ENCODE data around the gene SARDH. TPM values are rescaled to one million over a fixed set of nuclear protein-coding genes. Genes with fewer than 3 reads are reported as not detected.
A peak's percentile ranks its signal among the peaks of the same experiment; 100 is the strongest.

Gene SARDH
- total and polyA plus RNA-seq, 9 of the 15 experiments (the other 6 are each of a cell fraction or from before 2014, with no cell fraction given): 0.14 TPM; not detected in 8

DNA sequence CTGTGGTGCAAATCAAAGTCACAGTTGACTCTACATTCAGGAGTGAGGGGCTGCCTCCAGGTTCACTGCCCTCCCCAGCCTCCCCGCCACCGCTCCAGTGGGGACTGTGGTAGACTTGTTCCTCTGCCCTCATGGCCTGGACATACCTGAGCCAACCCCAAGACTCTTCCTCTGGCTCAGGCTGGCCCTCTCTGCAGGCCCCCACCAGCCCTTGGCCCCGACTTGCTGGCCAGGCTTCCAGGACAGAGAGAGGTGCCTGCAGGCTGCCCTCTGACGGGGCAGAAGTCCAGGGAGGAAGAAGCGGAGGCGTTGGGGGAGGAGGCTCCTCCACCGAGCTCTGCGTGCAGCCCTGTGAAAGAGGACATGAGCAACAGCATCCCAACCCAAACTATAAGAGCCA, 2.8 kb upstream of the SARDH start (continued):
- TF ChIP-seq, protein P1, sequence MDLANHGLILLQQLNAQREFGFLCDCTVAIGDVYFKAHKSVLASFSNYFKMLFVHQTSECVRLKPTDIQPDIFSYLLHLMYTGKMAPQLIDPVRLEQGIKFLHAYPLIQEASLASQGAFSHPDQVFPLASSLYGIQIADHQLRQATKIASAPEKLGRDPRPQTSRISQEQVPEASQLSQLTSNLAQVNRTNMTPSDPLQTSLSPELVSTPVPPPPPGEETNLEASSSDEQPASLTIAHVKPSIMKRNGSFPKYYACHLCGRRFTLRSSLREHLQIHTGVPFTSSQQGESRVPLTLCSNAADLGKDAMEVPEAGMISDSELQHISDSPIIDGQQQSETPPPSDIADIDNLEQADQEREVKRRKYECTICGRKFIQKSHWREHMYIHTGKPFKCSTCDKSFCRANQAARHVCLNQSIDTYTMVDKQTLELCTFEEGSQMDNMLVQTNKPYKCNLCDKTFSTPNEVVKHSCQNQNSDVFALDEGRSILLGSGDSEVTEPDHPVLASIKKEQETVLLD (IDR thresholded peaks at IDR 0.05): no peak
- TF ChIP-seq SUPT5H (IDR thresholded peaks at IDR 0.05): no peak

DNA sequence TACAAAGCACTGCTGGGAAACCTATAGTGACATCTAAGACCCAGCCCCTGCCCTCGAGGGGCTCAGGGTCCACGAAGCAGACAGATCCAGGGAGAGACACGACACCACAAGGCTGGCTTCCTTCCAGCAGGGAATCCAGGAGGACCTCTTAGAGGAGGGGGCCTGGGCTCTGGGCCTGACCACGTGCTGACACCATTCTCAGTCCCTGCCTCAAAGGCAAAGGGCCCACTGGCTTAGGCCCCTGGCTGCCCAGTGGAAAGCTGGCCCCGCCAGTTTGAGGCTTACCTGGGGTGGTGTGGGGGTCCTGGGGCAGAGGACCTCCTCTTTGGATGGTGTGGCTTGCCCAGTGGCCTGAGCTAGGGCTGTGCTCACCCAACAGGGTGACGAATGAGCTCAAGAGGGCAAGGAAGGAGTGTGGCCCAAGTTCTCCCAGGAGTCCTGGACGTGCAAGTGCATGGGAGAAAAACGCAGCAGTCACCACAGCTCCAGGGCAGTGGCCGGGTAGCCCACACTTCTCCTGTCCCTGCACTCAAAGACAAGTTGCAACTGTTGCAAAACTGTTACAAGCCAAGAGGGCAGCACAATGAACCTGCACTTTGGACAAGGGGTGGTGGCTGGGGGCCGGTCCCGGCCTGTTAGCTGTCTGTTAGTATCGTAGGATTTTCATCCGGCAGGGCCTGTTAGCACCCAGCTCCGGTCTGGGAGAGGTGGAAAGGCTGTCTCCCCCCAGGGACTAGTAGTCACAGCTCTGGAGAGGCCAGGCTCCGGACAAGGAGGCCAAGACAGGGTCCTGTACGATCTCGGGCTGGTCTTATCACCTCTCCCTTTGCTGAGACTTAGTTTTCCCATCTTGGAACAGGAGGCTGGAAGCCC, 1.5 kb upstream of the SARDH start:
- CTCF ChIA-PET (ENCODE audit: low intra/inter-chr PET ratio): interaction anchor here (0.7 kb wide), 1 partner anchor 128 kb away, joined by 4 read pairs; no protein-coding TSS in a partner anchor
- in situ Hi-C loops (cut with MboI): no loop called here
- BruUV-seq (replicated peaks): no TSS peak
- DNase-seq (ENCODE audit: extremely low read depth in 1 of 4, low spot score in 3 of 4) (no peak), FAIRE-seq (no peak), ATAC-seq (no peak)
- H3K4me2 ChIP-seq (ENCODE audit: insufficient read depth, low read length): no peak overlapping the region
- peaks cover 0 to 15% of the 10 kb centered on the region in 2 experiments; a peak in 2 of 5 replicates for H3K4me1 ChIP-seq (replicated peaks in 1 of 2; ENCODE audit: control insufficient read depth in 2 of 2, insufficient read depth in 2 of 2, low read length in 2 of 2)
- 0% methylated on average over 17 of the region's 17 CpGs for WGBS (ENCODE audit: insufficient coverage, low coverage, missing lambda C conversion rate)
- no peaks in the 10 kb centered on the region for H3K9me3 ChIP-seq (replicated peaks; ENCODE audit: control insufficient read depth, insufficient read depth, low read depth, low read length)
- H3K79me2 ChIP-seq (ENCODE audit: control insufficient read depth, insufficient read depth, low read length): no peaks in the 10 kb centered on the region
- H3K27me3 ChIP-seq (ENCODE audit: control insufficient read depth in 2 of 2, insufficient read depth in 2 of 2, low read length in 2 of 2): peaks cover 0 to 36% of the 10 kb centered on the region in 2 experiments; a peak in 2 of 5 replicates
- H3K36me3 ChIP-seq (ENCODE audit: control insufficient read depth, insufficient read depth, low read length): no peaks in the 10 kb centered on the region
- POLR2A ChIA-PET: interaction anchor here (0.6 kb wide), 2 partner anchors 318 to 846 kb away, joined by 3 read pairs; no protein-coding TSS in a partner anchor
- H3K9me1 ChIP-seq (ENCODE audit: control insufficient read depth, insufficient read depth, low read length): no peaks in the 10 kb centered on the region
- H3K9ac ChIP-seq (ENCODE audit: insufficient read depth in 1 of 2, low read depth in 2 of 2, low read length in 2 of 2): no peak overlapping the region
- no peak overlapping the region for H2AFZ ChIP-seq (ENCODE audit: low read depth, low read length)
- no peak overlapping the region for H3K4me3 ChIP-seq
- H4K20me1 ChIP-seq (replicated peaks; ENCODE audit: control insufficient read depth, insufficient read depth, low read length): peaks cover 9% of the 10 kb centered on the region; the same call in 1 of the 2 replicates
- TF ChIP-seq MCM7 (IDR thresholded peaks at IDR 0.05): no peak
- TF ChIP-seq ZFP36 (IDR thresholded peaks at IDR 0.05; ENCODE audit: low read depth, low read length, partially characterized antibody): peak; percentile 4
- intact Hi-C loops (cut with micrococcal nuclease): no loop called here
- no peak overlapping the region for H3K27ac ChIP-seq (ENCODE audit: extremely low read depth, low read depth, low read length)
